HFF-Myc (cell line): ENCODE measurements around the gene KLHL40.

Experiments
- DNase-seq: peaks from one replicate; pipeline ENCODE4 v3.0.0-alpha.2; 2011; ENCODE audit warnings: low read depth; ENCODE audit errors: extremely low read depth
- H3K4me3 ChIP-seq: replicated peaks from 2 replicates; pipeline ENCODE4 v1.5.1; 2011; ENCODE audit warnings: low read depth, mild to moderate bottlenecking, control low read depth, low read length
- TF ChIP-seq, protein P1 (sequence below): IDR thresholded peaks from 2 replicates; pipeline ENCODE4 v1.5.1; 2012; ENCODE audit warnings: mild to moderate bottlenecking, low read depth, low read length, control low read depth; ENCODE audit errors: missing control alignments

KLHL40 gene

DNA sequence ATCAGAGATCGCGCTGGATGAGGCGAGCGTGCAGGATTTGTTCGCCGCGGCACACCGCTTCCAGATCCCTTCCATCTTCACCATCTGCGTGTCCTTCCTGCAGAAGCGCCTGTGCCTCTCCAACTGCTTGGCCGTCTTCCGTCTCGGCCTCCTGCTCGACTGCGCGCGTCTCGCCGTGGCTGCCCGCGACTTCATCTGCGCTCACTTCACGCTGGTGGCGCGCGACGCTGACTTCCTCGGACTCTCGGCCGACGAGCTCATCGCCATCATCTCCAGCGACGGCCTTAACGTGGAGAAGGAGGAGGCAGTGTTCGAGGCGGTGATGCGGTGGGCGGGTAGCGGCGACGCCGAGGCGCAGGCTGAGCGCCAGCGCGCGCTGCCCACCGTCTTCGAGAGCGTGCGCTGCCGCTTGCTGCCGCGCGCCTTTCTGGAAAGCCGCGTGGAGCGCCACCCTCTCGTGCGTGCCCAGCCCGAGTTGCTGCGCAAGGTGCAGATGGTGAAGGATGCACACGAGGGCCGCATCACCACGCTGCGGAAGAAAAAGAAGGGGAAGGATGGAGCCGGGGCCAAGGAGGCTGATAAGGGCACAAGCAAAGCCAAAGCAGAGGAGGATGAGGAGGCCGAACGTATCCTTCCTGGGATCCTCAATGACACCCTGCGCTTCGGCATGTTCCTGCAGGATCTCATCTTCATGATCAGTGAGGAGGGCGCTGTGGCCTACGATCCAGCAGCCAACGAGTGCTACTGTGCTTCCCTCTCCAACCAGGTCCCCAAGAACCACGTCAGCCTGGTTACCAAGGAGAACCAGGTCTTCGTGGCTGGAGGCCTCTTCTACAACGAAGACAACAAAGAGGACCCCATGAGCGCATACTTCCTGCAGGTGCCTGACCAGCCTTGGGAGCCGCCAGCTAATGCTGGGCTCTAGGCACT is 819 bp downstream of the KLHL40 start:
- TF ChIP-seq, protein P1, sequence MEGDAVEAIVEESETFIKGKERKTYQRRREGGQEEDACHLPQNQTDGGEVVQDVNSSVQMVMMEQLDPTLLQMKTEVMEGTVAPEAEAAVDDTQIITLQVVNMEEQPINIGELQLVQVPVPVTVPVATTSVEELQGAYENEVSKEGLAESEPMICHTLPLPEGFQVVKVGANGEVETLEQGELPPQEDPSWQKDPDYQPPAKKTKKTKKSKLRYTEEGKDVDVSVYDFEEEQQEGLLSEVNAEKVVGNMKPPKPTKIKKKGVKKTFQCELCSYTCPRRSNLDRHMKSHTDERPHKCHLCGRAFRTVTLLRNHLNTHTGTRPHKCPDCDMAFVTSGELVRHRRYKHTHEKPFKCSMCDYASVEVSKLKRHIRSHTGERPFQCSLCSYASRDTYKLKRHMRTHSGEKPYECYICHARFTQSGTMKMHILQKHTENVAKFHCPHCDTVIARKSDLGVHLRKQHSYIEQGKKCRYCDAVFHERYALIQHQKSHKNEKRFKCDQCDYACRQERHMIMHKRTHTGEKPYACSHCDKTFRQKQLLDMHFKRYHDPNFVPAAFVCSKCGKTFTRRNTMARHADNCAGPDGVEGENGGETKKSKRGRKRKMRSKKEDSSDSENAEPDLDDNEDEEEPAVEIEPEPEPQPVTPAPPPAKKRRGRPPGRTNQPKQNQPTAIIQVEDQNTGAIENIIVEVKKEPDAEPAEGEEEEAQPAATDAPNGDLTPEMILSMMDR = no peak
- no peak for DNase-seq
- no peak overlapping the region for H3K4me3 ChIP-seq

- no peak for DNase-seq
- no peak overlapping the region for H3K4me3 ChIP-seq
- TF ChIP-seq, protein P1 = no peak
These were observed 1.7 kb downstream of the KLHL40 start for GRCh38 chr3:42686832-42687650.

GRCh38 chr3:42688016-42688415 is 2.7 kb downstream of the KLHL40 start:
- TF ChIP-seq, protein P1 = no peak
- H3K4me3 ChIP-seq = no peak overlapping the region
- DNase-seq = no peak

- TF ChIP-seq, protein P1 = no peak
- no peak overlapping the region for H3K4me3 ChIP-seq
- no peak for DNase-seq
These were observed 3.4 kb downstream of the KLHL40 start for GRCh38 chr3:42688487-42689420.

- DNase-seq = no peak
- TF ChIP-seq, protein P1 = no peak
- H3K4me3 ChIP-seq = no peak overlapping the region
These were observed 4.2 kb downstream of the KLHL40 start for GRCh38 chr3:42689421-42690014.

DNA sequence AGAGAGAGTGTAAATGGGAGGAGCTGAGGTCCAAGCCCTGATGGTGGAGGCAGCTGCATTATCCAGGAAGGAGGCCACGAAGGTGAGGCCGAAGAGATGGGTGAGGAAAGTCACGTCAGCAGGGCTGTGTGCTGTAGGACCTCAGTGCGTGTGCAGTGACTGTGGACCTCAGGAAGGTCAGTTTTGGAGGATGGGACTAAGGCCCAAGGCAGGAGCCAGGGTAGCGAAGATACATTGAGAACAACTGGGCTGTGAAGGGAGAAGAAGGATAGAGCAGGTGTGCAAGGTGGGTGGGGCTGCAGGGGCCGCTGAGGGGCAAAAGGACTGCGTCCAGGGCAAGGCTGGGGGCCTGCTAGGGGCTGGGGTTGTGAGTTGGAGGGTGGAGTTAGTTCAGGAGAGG is 4.9 kb downstream of the KLHL40 start:
- no peak for DNase-seq
- TF ChIP-seq, protein P1 = no peak
- H3K4me3 ChIP-seq = no peak overlapping the region
